Measurements from ENCODE around the gene BIRC6. TPM values are rescaled to one million over a fixed set of nuclear protein-coding genes. Genes with fewer than 3 reads are reported as not detected.

BIRC6 gene
- total and polyA plus RNA-seq, 2 of the 8 experiments (the other 6 are each of a cell fraction or from before 2014, with no cell fraction given), result 32.5 to 69.5 TPM

DNA sequence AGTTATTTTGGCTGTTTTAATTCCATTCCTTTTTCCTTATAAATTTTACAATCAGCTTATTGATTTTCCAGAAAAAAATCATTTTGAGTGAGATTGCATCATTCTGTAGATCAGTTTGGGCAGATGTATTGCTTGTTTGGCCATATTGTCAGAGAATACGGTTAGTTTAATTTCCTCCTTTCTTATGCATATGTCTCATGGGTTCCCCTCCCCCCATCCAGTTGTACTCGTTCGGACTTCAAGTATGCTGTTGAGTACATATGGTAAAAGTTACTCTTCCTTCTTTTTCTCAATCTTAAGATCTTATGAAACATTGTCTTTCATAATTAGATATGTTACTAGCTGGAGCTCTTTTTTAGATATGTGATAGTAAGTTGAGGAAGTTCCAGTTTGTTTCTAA lies 139.8 kb downstream of the BIRC6 start:
- Histone ChIP-seq H2BK20ac (ENCODE audit: low read length) (no peak overlapping the region), H4K8ac (ENCODE audit: extremely low read depth, insufficient read depth, low read length) (no peak overlapping the region), H3K4me2 (ENCODE audit: insufficient read depth in 1 of 2, low read depth in 2 of 2, low read length in 2 of 2) (no peak overlapping the region), H3K23me2 (ENCODE audit: low read depth, low read length) (no peaks in the 10 kb centered on the region), H3K9me3 (ENCODE audit: insufficient read depth in 2 of 2, low read depth in 1 of 2, low read length in 1 of 2) (no peaks in the 10 kb centered on the region), H2AFZ (ENCODE audit: low read length) (no peak overlapping the region), H3K27ac (ENCODE audit: low read depth, low read length) (no peak overlapping the region), H4K20me1 (replicated peaks in 1 of 2; ENCODE audit: control insufficient read depth in 1 of 2, insufficient read depth in 2 of 2, low read length in 2 of 2) (peaks cover 0 to 1% of the 10 kb centered on the region in 2 experiments), H3K79me1 (ENCODE audit: low read depth, low read length) (no peaks in the 10 kb centered on the region), H2BK120ac (replicated peaks; ENCODE audit: low read depth, low read length) (no peak overlapping the region), H2AK5ac (ENCODE audit: low read depth, low read length) (no peak overlapping the region), H3K27me3 (replicated peaks in 1 of 4; ENCODE audit: control insufficient read depth in 3 of 4, extremely low read depth in 1 of 4, insufficient read depth in 3 of 4, low read length in 3 of 4) (no peaks in the 10 kb centered on the region), H2BK15ac (ENCODE audit: low read length) (no peak overlapping the region), H3K56ac (replicated peaks; ENCODE audit: insufficient read length, low read depth, low read length) (no peak overlapping the region), H2BK5ac (ENCODE audit: low read depth, low read length) (no peak overlapping the region), H3K4ac (replicated peaks; ENCODE audit: insufficient read length, low read depth, low read length) (no peak overlapping the region), H3K23ac (ENCODE audit: insufficient read length) (no peak overlapping the region), H3K14ac (ENCODE audit: insufficient read length) (no peak overlapping the region), H3K18ac (ENCODE audit: extremely low read depth, low read length) (no peak overlapping the region), H4K5ac (ENCODE audit: insufficient read length, low read depth, low read length) (no peak overlapping the region), H3K9ac (replicated peaks in 1 of 4; ENCODE audit: extremely low read depth in 1 of 4, low read depth in 3 of 4, low read length in 3 of 4) (no peak overlapping the region), H3K36me3 (ENCODE audit: control insufficient read depth in 2 of 4, insufficient read depth in 4 of 4, low read length in 3 of 4) (peaks cover 0 to 25% (median 9%) of the 10 kb centered on the region in 4 experiments; a peak in 4 of 8 replicates), H2BK12ac (ENCODE audit: low read depth, low read length) (no peak overlapping the region), H3K4me3 (ENCODE audit: extremely low read depth in 1 of 4, insufficient read depth in 2 of 4, low read depth in 3 of 4, low read length in 4 of 4) (peak overlapping the region in 1 of 4 experiments; percentile 3; a peak in 1 of 8 replicates), H3K4me1 (replicated peaks in 1 of 4; ENCODE audit: control insufficient read depth in 3 of 4, insufficient read depth in 4 of 4, low read length in 3 of 4) (peaks cover 0 to 2% (median 0%) of the 10 kb centered on the region in 4 experiments; a peak in 1 of 7 replicates), H4K91ac (replicated peaks; ENCODE audit: insufficient read length, low read length) (no peak overlapping the region), H3K79me2 (ENCODE audit: control insufficient read depth in 1 of 2, insufficient read depth in 2 of 2, low read length in 2 of 2) (no peaks in the 10 kb centered on the region)
- 89% methylated on average over 3 of the region's 3 CpGs; no CpG with 5 or more reads in 1 of the 2 experiments for WGBS, 2 experiments (ENCODE audit: extremely low coverage in 1 of 2, insufficient coverage in 1 of 2, insufficient read length in 1 of 2, insufficient replicate concordance in 2 of 2, low coverage in 1 of 2, low lambda C conversion rate in 2 of 2, missing lambda C conversion rate in 1 of 2)
- CTCF ChIA-PET (ENCODE audit: partially characterized antibody), result no interaction called here
- DNase-seq (ENCODE audit: low read depth in 1 of 2, low spot score in 2 of 2) (no peak), FAIRE-seq (no peak)
- POLR2A ChIA-PET (ENCODE audit: partially characterized antibody), result no interaction called here
- TF ChIP-seq CEBPB (IDR thresholded peaks at IDR 0.05; ENCODE audit: low read depth, low read length) (peak; percentile 68), POU5F1 (IDR thresholded peaks at IDR 0.05; ENCODE audit: low read depth, low read length) (peak; percentile 78; the same call in 1 of the 2 replicates)
- TF ChIP-seq, protein P1, sequence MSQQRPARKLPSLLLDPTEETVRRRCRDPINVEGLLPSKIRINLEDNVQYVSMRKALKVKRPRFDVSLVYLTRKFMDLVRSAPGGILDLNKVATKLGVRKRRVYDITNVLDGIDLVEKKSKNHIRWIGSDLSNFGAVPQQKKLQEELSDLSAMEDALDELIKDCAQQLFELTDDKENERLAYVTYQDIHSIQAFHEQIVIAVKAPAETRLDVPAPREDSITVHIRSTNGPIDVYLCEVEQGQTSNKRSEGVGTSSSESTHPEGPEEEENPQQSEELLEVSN (IDR thresholded peaks at IDR 0.05), result no peak

All from H1 (cell line).